Erythroblast (primary cell): ENCODE measurements around the gene ZBTB46.

Source experiments
- GATA1 ChIP-seq: IDR thresholded peaks from 2 replicates; pipeline ENCODE4 v1.6.1; 2011; ENCODE audit warnings: low read depth, mild to moderate bottlenecking, control low read depth, low read length, moderate library complexity
- POLR2A ChIP-seq: IDR thresholded peaks from 2 replicates; pipeline ENCODE4 v1.6.1; 2011; ENCODE audit warnings: mild to moderate bottlenecking, low read length

GRCh38 chr20:63782051-63782471 is 49.0 kb downstream of the ZBTB46 start:
- no peak for TF ChIP-seq POLR2A
- TF ChIP-seq GATA1: no peak
